HG03378 (cell line): ENCODE results near the gene MATK.
"Not testable (repeated sequence)": the region's sequence is repeated elsewhere in the genome, so short reads cannot be mapped to it uniquely, and the experiment has no call there.

ENCODE experiments used
- ATAC-seq: cut with Tn5 transposase; IDR thresholded peaks from one replicate; pipeline ENCODE4 v1.9.1; 2021; ENCODE audit warnings: mild to moderate bottlenecking, moderate library complexity; ENCODE audit not compliant: unreplicated experiment

The MATK gene

DNA sequence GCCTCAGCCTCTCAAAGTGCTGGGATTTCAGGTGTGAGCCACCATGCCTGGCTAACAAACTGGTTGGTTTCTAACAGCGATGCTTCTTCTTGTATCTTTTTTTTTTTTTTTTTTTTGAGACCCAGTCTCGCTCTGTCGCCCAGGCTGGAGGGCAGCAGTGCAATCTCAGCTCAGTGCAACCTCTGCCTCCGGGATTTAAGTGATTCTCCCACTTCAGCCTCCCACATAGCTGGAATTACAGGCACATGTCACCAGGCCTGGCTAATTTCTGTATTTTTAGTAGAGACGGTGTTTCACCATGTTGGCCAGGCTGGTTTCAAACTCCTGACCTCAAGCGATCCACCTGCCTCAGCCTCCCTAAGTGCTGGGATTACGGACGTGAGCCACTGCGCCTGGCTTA is 30.0 kb upstream of the MATK start:
- ATAC-seq = not testable (repeated sequence)

DNA sequence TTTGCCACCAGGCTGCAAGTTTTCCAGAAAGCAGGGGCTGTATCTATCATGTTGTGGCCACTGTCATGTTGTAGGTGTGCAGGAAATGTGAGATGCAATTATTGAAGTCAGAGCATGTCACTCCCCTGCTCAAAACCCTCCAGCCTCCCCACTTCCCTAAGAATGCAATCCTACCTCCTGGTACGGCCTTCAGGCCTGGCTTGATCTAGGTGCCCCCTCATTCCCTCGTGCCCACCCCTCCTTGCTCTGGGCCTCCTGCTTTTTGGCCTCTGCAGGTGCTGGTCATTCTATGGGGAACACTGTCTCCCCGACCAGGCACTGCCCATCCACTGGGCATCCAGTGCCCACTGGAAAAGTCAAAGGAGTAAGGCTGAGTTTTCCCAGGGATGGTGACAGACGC is 28.5 kb upstream of the MATK start:
- ATAC-seq = no peak

- ATAC-seq = no peak
Observed at GRCh38 chr19:3813473-3814392, 27.6 kb upstream of the MATK start.

- no peak for ATAC-seq
Observed at GRCh38 chr19:3810708-3811355, 24.7 kb upstream of the MATK start.

DNA sequence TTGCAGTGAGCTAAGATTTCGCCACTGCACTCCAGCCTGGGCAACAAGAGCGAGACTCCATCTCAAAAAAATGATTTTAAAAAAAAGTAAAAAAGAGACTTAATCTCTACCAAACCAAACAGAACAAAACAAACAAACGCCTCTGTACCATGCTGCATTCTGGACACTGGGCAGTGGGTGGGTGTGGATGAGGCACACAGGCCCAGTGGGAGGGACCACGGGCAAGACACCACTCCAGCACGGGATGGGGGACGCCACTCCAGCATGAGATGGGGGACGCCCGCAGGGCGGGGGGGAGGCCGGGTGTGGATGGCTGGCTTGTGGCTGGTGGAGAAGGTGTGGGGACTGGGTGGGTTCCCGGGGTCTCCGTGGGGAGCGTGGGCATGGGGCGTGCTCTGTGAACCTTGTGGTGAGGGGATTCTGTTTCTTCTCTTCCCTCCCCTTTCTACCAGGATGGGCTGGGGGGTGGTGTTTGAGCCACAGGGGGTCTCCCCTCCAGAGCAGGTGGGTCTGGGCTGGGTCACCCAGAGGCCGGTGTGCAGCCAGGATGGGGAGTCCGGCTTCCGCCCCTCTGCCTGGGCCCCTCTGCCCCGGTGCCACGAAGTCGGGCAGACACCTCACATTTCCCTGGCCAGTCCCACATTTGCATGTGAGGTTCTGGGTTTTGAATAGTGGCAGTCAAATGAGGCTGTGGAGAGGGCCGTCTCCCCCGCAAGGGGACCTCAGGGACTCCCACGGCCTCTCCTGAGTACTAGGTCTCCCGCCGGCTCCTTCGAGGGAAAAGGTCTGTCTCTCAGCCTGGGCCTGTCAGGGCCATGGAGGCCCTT is 23.9 kb upstream of the MATK start:
- no peak for ATAC-seq

DNA sequence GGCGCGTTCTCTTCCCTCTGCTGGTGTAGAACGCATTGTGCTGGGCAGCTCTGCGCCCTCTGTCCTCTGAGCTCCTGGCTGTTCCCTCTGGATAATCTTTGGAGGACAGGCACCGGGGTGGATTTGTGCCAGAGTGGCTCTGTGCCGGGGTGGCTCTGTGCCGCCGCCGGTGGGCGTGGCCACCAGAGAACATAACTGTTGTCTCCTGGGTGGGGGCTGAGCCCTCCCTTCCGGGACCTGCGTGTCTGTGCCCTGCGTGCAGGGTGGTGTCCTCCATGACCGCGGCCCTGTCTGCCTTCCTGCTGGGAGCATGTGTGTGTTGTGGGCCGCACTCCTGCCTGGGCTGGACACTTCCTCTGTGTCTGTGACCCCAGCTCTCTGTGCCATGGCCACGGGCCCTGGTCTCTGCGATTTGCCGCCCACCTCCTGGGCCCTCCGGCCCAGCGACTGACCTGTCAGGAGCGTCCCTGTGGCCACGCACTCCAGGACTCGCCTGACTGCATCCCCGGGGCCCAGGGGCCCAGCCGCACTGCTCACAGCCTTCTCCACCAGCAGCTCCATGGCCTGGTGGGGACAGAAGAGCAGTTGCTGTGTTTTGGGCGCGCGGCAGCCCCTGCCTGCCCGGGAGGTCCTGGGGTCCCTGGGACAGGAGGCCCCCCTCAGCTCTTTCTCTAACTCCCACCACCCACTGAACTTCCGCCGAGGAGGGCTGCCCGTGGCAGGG is 22.4 kb upstream of the MATK start:
- ATAC-seq = no peak

- ATAC-seq = no peak
Observed at GRCh38 chr19:3807574-3808354, 21.6 kb upstream of the MATK start.

DNA sequence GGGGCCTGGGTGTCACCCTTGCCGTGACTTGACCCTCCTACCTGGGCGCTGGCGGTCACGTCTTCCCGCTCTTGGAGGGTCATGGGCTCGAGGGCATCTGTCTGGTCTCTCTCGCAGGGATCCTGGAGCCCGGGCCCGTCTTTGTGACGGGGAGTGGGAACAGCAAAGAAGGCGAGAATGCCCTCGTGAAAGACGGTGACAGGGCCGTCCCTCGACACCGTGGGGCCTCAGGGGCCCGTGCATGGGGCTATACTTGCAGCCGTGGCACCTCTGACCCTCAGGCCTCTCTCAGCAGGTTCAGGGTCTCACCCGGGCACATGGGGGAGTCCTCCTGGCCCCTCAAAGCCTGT is 20.9 kb upstream of the MATK start:
- no peak for ATAC-seq

GRCh38 chr19:3805859-3806258 is 19.7 kb upstream of the MATK start:
- no peak for ATAC-seq

DNA sequence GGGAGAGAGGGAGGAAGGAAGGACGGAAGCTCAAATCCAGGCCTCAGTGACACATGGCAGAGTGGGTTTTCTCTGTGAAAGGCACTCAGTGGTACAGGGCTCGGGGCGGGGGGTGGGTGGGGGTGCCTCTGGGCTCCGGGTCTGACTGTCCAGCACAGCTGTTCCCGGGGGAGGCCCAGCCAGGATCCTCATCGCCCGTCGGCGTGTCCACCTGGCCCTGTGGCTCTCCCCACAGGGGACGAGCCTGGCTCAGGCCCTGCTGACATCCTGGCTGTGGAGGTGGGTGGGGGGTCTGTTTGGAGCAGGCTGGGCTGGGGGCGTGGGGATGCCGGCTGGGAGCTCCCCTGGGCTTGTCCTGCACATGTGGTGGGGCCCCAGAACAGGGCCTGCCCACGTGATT is 18.2 kb upstream of the MATK start:
- ATAC-seq = no peak

- no peak for ATAC-seq
Observed at GRCh38 chr19:3803986-3804385, 17.8 kb upstream of the MATK start.

- no peak for ATAC-seq
Observed at GRCh38 chr19:3803114-3803888, 17.1 kb upstream of the MATK start.

- no peak for ATAC-seq
Observed at GRCh38 chr19:3801412-3802096, 15.4 kb upstream of the MATK start.

- ATAC-seq = no peak
Observed at GRCh38 chr19:3800996-3801395, 14.8 kb upstream of the MATK start.

DNA sequence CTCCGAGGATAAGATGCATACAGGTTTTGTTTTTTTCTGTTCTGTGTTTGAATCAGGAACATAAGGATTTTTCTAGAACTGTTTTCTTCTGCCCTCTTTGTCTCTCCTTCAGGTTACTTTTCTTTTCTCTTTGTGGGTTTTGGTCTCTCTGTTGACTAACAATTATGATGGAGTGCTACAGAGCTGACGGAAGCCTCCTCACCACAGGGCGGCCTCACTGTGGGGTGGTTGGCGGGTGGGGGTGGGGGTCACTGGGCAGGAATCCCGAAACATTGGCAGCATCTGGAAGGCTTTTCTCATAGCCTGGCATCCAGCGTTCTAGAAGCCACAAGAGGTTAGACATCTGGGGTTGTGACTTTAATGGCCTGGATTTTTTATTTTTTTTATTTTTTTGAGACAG is 12.0 kb upstream of the MATK start:
- ATAC-seq = no peak

DNA sequence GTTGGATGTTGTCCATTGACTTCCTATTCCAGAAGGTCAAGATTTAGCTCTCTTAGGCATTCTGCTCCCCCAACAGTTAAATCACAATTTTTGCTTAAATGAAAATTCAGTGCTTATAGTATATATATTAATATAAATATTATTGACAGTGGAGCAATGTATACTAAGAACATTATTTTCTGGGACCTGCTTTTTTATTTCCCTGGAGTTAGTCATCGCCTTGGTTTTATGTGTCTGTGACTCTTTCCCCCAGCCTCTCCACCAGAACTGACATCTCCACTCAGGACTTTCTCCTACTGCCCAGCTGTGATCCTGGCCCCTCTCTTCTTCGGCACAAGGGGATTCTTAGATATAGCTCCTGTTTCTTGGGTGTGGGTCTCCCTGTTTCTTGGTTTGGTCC is 10.2 kb upstream of the MATK start:
- ATAC-seq = no peak

GRCh38 chr19:3793799-3794198 is 7.6 kb upstream of the MATK start:
- no peak for ATAC-seq

DNA sequence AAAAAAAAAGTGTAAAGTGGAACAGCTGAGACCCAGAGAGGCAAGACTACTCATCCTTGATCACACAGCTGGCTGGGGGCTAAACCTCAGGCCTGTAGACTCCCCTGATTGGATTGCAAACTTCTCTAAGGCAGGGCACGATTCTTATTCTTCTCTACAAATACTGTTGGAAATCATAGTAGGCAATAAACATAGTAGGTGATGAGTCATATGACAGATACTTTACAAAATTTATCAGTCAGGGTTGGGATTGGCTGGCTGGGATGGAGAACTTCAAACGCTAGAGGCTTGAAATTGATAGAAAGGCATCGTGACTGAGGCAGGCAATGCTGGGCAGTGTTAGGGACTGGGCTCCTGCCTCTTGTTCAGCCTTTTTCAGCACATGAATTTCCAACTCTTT is 5.9 kb upstream of the MATK start:
- no peak for ATAC-seq

DNA sequence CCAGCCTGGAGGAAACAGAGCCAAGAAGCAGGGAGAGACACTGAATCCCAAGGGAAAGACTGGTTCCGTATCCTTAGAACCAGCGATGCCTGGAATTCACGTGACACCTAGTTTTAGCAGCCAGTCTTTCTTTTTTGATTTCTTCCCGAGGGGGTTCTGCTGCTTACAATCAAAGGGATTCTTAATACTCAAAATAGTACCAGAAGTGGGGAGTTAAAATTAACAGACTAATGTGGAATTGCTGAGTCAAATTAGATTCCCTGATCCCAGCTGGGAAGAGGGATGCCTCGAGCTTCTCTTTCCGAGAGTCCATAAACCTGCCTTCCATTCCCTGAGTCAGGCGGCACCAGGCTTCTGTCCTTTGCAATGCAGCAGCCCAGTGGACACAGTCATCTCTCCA is 4.8 kb upstream of the MATK start:
- no peak for ATAC-seq
